Measurements from ENCODE around the gene BMP2.
A peak's percentile ranks its signal among the peaks of the same experiment; 100 is the strongest.

The BMP2 gene

GRCh38 chr20:6739406-6739805, 28.1 kb upstream of the BMP2 start:
- no peaks in the 10 kb centered on the region for H3K9me3 ChIP-seq (ENCODE audit: control insufficient read depth in 1 of 2, low read length in 2 of 2)
- H3K36me3 ChIP-seq (ENCODE audit: control insufficient read depth in 1 of 2, insufficient read depth in 2 of 2, low read length in 2 of 2): no peaks in the 10 kb centered on the region
- H3K27me3 ChIP-seq (ENCODE audit: control insufficient read depth in 1 of 2, insufficient read depth in 2 of 2, low read length in 2 of 2): no peaks in the 10 kb centered on the region
- H3K4me1 ChIP-seq (ENCODE audit: control insufficient read depth in 1 of 2, insufficient read depth in 2 of 2, low read length in 2 of 2): peaks cover 24 to 26% of the 10 kb centered on the region in 2 donors
- no peak overlapping the region for H3K4me3 ChIP-seq (ENCODE audit: low read depth in 1 of 2, low read length in 2 of 2)
- no peak overlapping the region for H3K9ac ChIP-seq (ENCODE audit: low read depth in 1 of 2, low read length in 2 of 2)
- H3K27ac ChIP-seq (ENCODE audit: low read depth, low read length): no peak overlapping the region

DNA sequence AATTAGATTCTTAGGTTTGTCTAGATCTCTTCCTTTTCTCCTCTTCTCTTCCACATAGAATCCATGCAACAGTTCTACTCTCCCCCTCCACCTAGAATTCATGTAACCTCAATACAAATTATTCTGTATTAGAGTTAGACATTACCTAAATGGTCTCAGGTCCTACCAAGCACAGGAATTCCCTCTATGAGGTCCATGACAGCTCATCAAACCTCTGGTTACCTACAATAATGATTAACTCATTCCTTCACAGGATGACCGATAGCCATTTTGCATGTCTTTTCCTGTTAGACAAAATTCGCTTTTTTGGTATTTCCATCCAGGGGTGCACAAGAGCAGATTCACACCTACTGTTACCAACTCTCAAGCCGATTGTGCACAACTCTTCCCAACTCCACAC, 27.4 kb upstream of the BMP2 start:
- Histone ChIP-seq H3K4me1 (ENCODE audit: control insufficient read depth in 1 of 2, insufficient read depth in 2 of 2, low read length in 2 of 2) (peaks cover 22 to 25% of the 10 kb centered on the region in 2 donors), H3K9ac (ENCODE audit: low read depth in 1 of 2, low read length in 2 of 2) (no peak overlapping the region), H3K4me3 (ENCODE audit: low read depth in 1 of 2, low read length in 2 of 2) (no peak overlapping the region), H3K9me3 (ENCODE audit: control insufficient read depth in 1 of 2, low read length in 2 of 2) (no peaks in the 10 kb centered on the region), H3K27me3 (ENCODE audit: control insufficient read depth in 1 of 2, insufficient read depth in 2 of 2, low read length in 2 of 2) (no peaks in the 10 kb centered on the region), H3K36me3 (ENCODE audit: control insufficient read depth in 1 of 2, insufficient read depth in 2 of 2, low read length in 2 of 2) (no peaks in the 10 kb centered on the region), H3K27ac (ENCODE audit: low read depth, low read length) (no peak overlapping the region)

GRCh38 chr20:6744180-6744579, 23.3 kb upstream of the BMP2 start:
- no peaks in the 10 kb centered on the region for H3K36me3 ChIP-seq (ENCODE audit: control insufficient read depth in 1 of 2, insufficient read depth in 2 of 2, low read length in 2 of 2)
- peaks cover 0 to 4% of the 10 kb centered on the region in 2 donors for H3K4me1 ChIP-seq (ENCODE audit: control insufficient read depth in 1 of 2, insufficient read depth in 2 of 2, low read length in 2 of 2)
- no peaks in the 10 kb centered on the region for H3K27me3 ChIP-seq (ENCODE audit: control insufficient read depth in 1 of 2, insufficient read depth in 2 of 2, low read length in 2 of 2)
- no peak overlapping the region for H3K27ac ChIP-seq (ENCODE audit: low read depth, low read length)
- H3K4me3 ChIP-seq (ENCODE audit: low read depth in 1 of 2, low read length in 2 of 2): no peak overlapping the region
- H3K9ac ChIP-seq (ENCODE audit: low read depth in 1 of 2, low read length in 2 of 2): no peak overlapping the region
- no peaks in the 10 kb centered on the region for H3K9me3 ChIP-seq (ENCODE audit: control insufficient read depth in 1 of 2, low read length in 2 of 2)

GRCh38 chr20:6744805-6745204, 22.7 kb upstream of the BMP2 start:
- H3K27me3 ChIP-seq (ENCODE audit: control insufficient read depth in 1 of 2, insufficient read depth in 2 of 2, low read length in 2 of 2): no peaks in the 10 kb centered on the region
- no peaks in the 10 kb centered on the region for H3K36me3 ChIP-seq (ENCODE audit: control insufficient read depth in 1 of 2, insufficient read depth in 2 of 2, low read length in 2 of 2)
- no peak overlapping the region for H3K9ac ChIP-seq (ENCODE audit: low read depth in 1 of 2, low read length in 2 of 2)
- H3K4me1 ChIP-seq (ENCODE audit: control insufficient read depth in 1 of 2, insufficient read depth in 2 of 2, low read length in 2 of 2): peaks cover 0 to 4% of the 10 kb centered on the region in 2 donors
- no peaks in the 10 kb centered on the region for H3K9me3 ChIP-seq (ENCODE audit: control insufficient read depth in 1 of 2, low read length in 2 of 2)
- no peak overlapping the region for H3K4me3 ChIP-seq (ENCODE audit: low read depth in 1 of 2, low read length in 2 of 2)
- no peak overlapping the region for H3K27ac ChIP-seq (ENCODE audit: low read depth, low read length)

DNA sequence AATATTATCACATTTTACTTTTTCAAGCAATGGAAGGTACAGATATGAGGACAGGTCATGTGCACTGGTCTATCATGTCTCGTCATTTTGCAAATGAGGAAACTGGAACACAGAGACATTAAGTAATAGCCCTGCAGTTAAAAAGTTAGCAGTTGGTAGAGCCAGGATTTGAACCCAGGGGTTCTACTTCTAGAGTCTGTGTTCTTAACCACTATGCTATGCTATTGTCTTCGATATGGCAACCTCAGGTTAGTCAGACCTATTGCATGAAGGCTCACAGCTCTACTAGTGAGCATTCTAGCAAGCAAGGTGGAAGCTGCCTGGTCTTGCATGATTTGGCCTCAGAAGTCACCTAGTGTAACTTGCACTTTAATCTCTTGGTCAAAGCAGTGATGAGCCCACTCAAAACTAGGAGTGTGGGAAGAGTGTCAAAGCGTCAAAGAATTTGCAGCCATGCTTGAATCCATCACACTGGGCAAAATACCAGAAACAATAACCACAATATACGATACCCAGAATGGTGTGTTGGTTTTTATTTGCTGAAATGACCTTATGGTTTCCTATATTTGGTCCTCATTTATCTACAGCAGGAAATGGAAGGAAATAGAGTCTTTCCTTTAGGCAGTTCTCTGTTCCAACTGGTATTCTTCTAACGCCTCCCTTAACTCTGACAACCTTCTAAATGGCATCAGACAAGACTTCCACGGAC, 20.4 kb upstream of the BMP2 start:
- H3K36me3 ChIP-seq (ENCODE audit: control insufficient read depth in 1 of 2, insufficient read depth in 2 of 2, low read length in 2 of 2): no peaks in the 10 kb centered on the region
- H3K27me3 ChIP-seq (ENCODE audit: control insufficient read depth in 1 of 2, insufficient read depth in 2 of 2, low read length in 2 of 2): no peaks in the 10 kb centered on the region
- H3K4me3 ChIP-seq (ENCODE audit: low read depth in 1 of 2, low read length in 2 of 2): no peak overlapping the region
- H3K4me1 ChIP-seq (ENCODE audit: control insufficient read depth in 1 of 2, insufficient read depth in 2 of 2, low read length in 2 of 2): no peaks in the 10 kb centered on the region
- no peak overlapping the region for H3K9ac ChIP-seq (ENCODE audit: low read depth in 1 of 2, low read length in 2 of 2)
- no peak overlapping the region for H3K27ac ChIP-seq (ENCODE audit: low read depth, low read length)
- no peaks in the 10 kb centered on the region for H3K9me3 ChIP-seq (ENCODE audit: control insufficient read depth in 1 of 2, low read length in 2 of 2)

GRCh38 chr20:6750438-6750837, 17.0 kb upstream of the BMP2 start:
- no peak overlapping the region for H3K27ac ChIP-seq (ENCODE audit: low read depth, low read length)
- no peaks in the 10 kb centered on the region for H3K9me3 ChIP-seq (ENCODE audit: control insufficient read depth in 1 of 2, low read length in 2 of 2)
- no peak overlapping the region for H3K9ac ChIP-seq (ENCODE audit: low read depth in 1 of 2, low read length in 2 of 2)
- no peaks in the 10 kb centered on the region for H3K36me3 ChIP-seq (ENCODE audit: control insufficient read depth in 1 of 2, insufficient read depth in 2 of 2, low read length in 2 of 2)
- no peak overlapping the region for H3K4me3 ChIP-seq (ENCODE audit: low read depth in 1 of 2, low read length in 2 of 2)
- H3K27me3 ChIP-seq (ENCODE audit: control insufficient read depth in 1 of 2, insufficient read depth in 2 of 2, low read length in 2 of 2): no peaks in the 10 kb centered on the region
- no peaks in the 10 kb centered on the region for H3K4me1 ChIP-seq (ENCODE audit: control insufficient read depth in 1 of 2, insufficient read depth in 2 of 2, low read length in 2 of 2)

GRCh38 chr20:6756693-6757595, 10.5 kb upstream of the BMP2 start:
- Histone ChIP-seq H3K9me3 (ENCODE audit: control insufficient read depth in 1 of 2, low read length in 2 of 2) (no peaks in the 10 kb centered on the region), H3K4me3 (ENCODE audit: low read depth in 1 of 2, low read length in 2 of 2) (no peak overlapping the region), H3K27ac (ENCODE audit: low read depth, low read length) (no peak overlapping the region), H3K4me1 (ENCODE audit: control insufficient read depth in 1 of 2, insufficient read depth in 2 of 2, low read length in 2 of 2) (peaks cover 0 to 4% of the 10 kb centered on the region in 2 donors), H3K9ac (ENCODE audit: low read depth in 1 of 2, low read length in 2 of 2) (no peak overlapping the region), H3K27me3 (ENCODE audit: control insufficient read depth in 1 of 2, insufficient read depth in 2 of 2, low read length in 2 of 2) (no peaks in the 10 kb centered on the region), H3K36me3 (ENCODE audit: control insufficient read depth in 1 of 2, insufficient read depth in 2 of 2, low read length in 2 of 2) (no peaks in the 10 kb centered on the region)

DNA sequence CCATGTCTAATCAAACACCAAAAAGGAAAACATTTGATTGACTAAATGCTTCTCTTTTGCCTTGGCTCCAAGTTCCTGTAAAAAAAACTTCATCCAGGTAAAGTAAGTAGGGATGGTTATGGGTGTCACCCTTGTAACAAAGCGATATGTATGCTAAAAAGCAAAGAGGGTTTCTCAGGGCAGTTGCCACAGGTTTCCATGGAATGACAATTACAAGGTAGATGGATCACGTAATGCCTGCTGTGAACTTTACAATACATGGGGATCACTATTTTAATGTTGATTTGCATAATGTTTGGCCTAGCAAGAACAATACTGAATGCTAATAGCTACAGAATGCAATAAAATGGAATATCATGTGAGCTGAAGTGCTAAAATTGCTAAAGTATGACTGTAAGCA, 2.9 kb upstream of the BMP2 start:
- no peaks in the 10 kb centered on the region for H3K27me3 ChIP-seq (ENCODE audit: control insufficient read depth in 1 of 2, insufficient read depth in 2 of 2, low read length in 2 of 2)
- peaks cover 8 to 22% of the 10 kb centered on the region in 2 donors for H3K4me1 ChIP-seq (ENCODE audit: control insufficient read depth in 1 of 2, insufficient read depth in 2 of 2, low read length in 2 of 2)
- H3K9me3 ChIP-seq (ENCODE audit: control insufficient read depth in 1 of 2, low read length in 2 of 2): no peaks in the 10 kb centered on the region
- H3K4me3 ChIP-seq (ENCODE audit: low read depth in 1 of 2, low read length in 2 of 2): no peak overlapping the region
- no peak overlapping the region for H3K27ac ChIP-seq (ENCODE audit: low read depth, low read length)
- H3K9ac ChIP-seq (ENCODE audit: low read depth in 1 of 2, low read length in 2 of 2): no peak overlapping the region
- no peaks in the 10 kb centered on the region for H3K36me3 ChIP-seq (ENCODE audit: control insufficient read depth in 1 of 2, insufficient read depth in 2 of 2, low read length in 2 of 2)

GRCh38 chr20:6765469-6766058, 1.9 kb upstream of the BMP2 start:
- Histone ChIP-seq H3K27ac (ENCODE audit: low read depth, low read length) (no peak overlapping the region), H3K9ac (ENCODE audit: low read depth in 1 of 2, low read length in 2 of 2) (no peak overlapping the region), H3K36me3 (ENCODE audit: control insufficient read depth in 1 of 2, insufficient read depth in 2 of 2, low read length in 2 of 2) (no peaks in the 10 kb centered on the region), H3K4me3 (ENCODE audit: low read depth in 1 of 2, low read length in 2 of 2) (no peak overlapping the region), H3K4me1 (ENCODE audit: control insufficient read depth in 1 of 2, insufficient read depth in 2 of 2, low read length in 2 of 2) (peaks cover 8 to 25% of the 10 kb centered on the region in 2 donors), H3K27me3 (ENCODE audit: control insufficient read depth in 1 of 2, insufficient read depth in 2 of 2, low read length in 2 of 2) (peaks cover 0 to 3% of the 10 kb centered on the region in 2 donors), H3K9me3 (ENCODE audit: control insufficient read depth in 1 of 2, low read length in 2 of 2) (no peaks in the 10 kb centered on the region)

- peak overlapping the region; percentile 17 for H3K27ac ChIP-seq (ENCODE audit: low read depth, low read length)
- H3K9me3 ChIP-seq (ENCODE audit: control insufficient read depth in 1 of 2, low read length in 2 of 2): no peaks in the 10 kb centered on the region
- H3K4me3 ChIP-seq (ENCODE audit: low read depth in 1 of 2, low read length in 2 of 2): peak overlapping the region in 1 of 2 donors; percentile 13
- no peak overlapping the region for H3K9ac ChIP-seq (ENCODE audit: low read depth in 1 of 2, low read length in 2 of 2)
- peaks cover 0 to 4% of the 10 kb centered on the region in 2 donors for H3K27me3 ChIP-seq (ENCODE audit: control insufficient read depth in 1 of 2, insufficient read depth in 2 of 2, low read length in 2 of 2)
- peaks cover 0 to 3% of the 10 kb centered on the region in 2 donors for H3K36me3 ChIP-seq (ENCODE audit: control insufficient read depth in 1 of 2, insufficient read depth in 2 of 2, low read length in 2 of 2)
- peaks cover 11 to 25% of the 10 kb centered on the region in 2 donors for H3K4me1 ChIP-seq (ENCODE audit: control insufficient read depth in 1 of 2, insufficient read depth in 2 of 2, low read length in 2 of 2)
These were observed 1.1 kb upstream of the BMP2 start for GRCh38 chr20:6766433-6766832.

All from duodenal mucosa (tissue), 2 donors.